CD4-positive, alpha-beta T cell (primary cell): Measurements from ENCODE around the gene SRPX2. TPM values are rescaled to one million over a fixed set of nuclear protein-coding genes. Genes with fewer than 3 reads are reported as not detected.

Experiments used
- ATAC-seq: fragments of 200-7000 bp; cut with Tn5 transposase; one replicate; pipeline ENCODE4 v1.10.0; 2022; ENCODE audit warnings: mild to moderate bottlenecking; ENCODE audit not compliant: poor library complexity
- CTCF ChIA-PET: fragments of 350-600 bp; sonication (Branson Sonifier 250); formaldehyde crosslinking; loops from one replicate; lab custom pipeline; 2021; ENCODE audit warnings: antibody characterized with exemption, inconsistent platforms; lab: Charles Lee
- POLR2A ChIA-PET: fragments of 350-600 bp; sonication (Branson Sonifier 250); formaldehyde crosslinking; loops from one replicate; lab custom pipeline; 2021; ENCODE audit warnings: antibody characterized with exemption, inconsistent platforms; lab: Charles Lee
- DNase-seq, 14 experiments: peaks; one replicate each; pipeline ENCODE4 v3.0.0-alpha.2; 2013 to 2020; ENCODE audit warnings: mixed read lengths in 2 of 14
- H3K27ac ChIP-seq, 2 donors: one replicate each; pipeline versions ENCODE4 v1.5.1 to v1.7.0; 2013; ENCODE audit warnings: low read length in 2 of 2, low read depth in 1 of 2, mild to moderate bottlenecking in 1 of 2
- H3K27me3 ChIP-seq, 2 experiments: 1 replicate in 1 of 2; 2 replicates in 1 of 2; pipeline versions ENCODE4 v1.6.1 to v1.7.0; 2013; ENCODE audit warnings: low read length in 2 of 2, control low read depth in 1 of 2, mild to moderate bottlenecking in 1 of 2, moderate library complexity in 1 of 2; ENCODE audit not compliant: insufficient read depth in 2 of 2, control insufficient read depth in 1 of 2
- H3K36me3 ChIP-seq: one replicate; pipeline ENCODE4 v1.6.1; 2013; ENCODE audit warnings: low read length, control low read depth; ENCODE audit not compliant: insufficient read depth
- H3K4me1 ChIP-seq: one replicate; pipeline ENCODE4 v1.6.1; 2013; ENCODE audit warnings: low read length, control low read depth; ENCODE audit not compliant: insufficient read depth
- H3K4me3 ChIP-seq: one replicate; pipeline ENCODE4 v1.5.1; 2013; ENCODE audit warnings: mild to moderate bottlenecking, low read length, moderate library complexity
- H3K9me3 ChIP-seq, 2 experiments: 1 replicate in 1 of 2; 2 replicates in 1 of 2; pipeline versions ENCODE4 v1.6.1 to v1.7.0; 2013; ENCODE audit warnings: low read length in 2 of 2, mild to moderate bottlenecking in 2 of 2, control low read depth in 1 of 2, moderate library complexity in 1 of 2; ENCODE audit not compliant: control insufficient read depth in 1 of 2, insufficient read depth in 1 of 2
- H3K27ac Mint-ChIP-seq: one replicate; pipeline ENCODE4 v1.8.0; 2020; ENCODE audit warnings: mixed read lengths
- H3K27me3 Mint-ChIP-seq: one replicate; pipeline ENCODE4 v1.8.0; 2021; ENCODE audit warnings: mixed read lengths
- H3K36me3 Mint-ChIP-seq: one replicate; pipeline ENCODE4 v1.8.0; 2021; ENCODE audit warnings: low read depth, mixed read lengths
- H3K4me1 Mint-ChIP-seq: one replicate; pipeline ENCODE4 v1.8.0; 2021; ENCODE audit warnings: low read depth, mixed read lengths
- H3K4me3 Mint-ChIP-seq: one replicate; pipeline ENCODE4 v1.8.0; 2020; ENCODE audit warnings: mild to moderate bottlenecking, mixed read lengths
- H3K9me3 Mint-ChIP-seq: one replicate; pipeline ENCODE4 v1.8.0; 2020; ENCODE audit warnings: mixed read lengths
- CTCF ChIP-seq: fragments of 200-600 bp; IDR thresholded peaks from one replicate; pipeline ENCODE4 v1.8.0; 2022; ENCODE audit warnings: antibody characterized with exemption, mild to moderate bottlenecking
- intact Hi-C, 2 experiments: fragments of 100-400 bp; cut with DNase I in 1 of 2; cut with micrococcal nuclease in 1 of 2; formaldehyde crosslinking; loops; one replicate each; pipeline versions ENCODE4 v1.15.1 to v1.9.0; 2023 to 2025; cut with DNase I, micrococcal nuclease
- total RNA-seq, 174 experiments: library from RNA in 2 of 174; stranded (reverse) in 2 of 174; gene quantifications; one replicate each; pipeline ENCODE4 v1.2.3 and lab custom pipeline; 2021 to 2026

SRPX2 gene
- total RNA-seq, 2 experiments from 2014 or later, result not detected

- ChIA-PET POLR2A (no interaction called here), CTCF (no interaction called here)
- intact Hi-C loops, result no loop called here
- no peaks in the 10 kb centered on the region for H3K4me1 Mint-ChIP-seq
- no peaks in the 10 kb centered on the region for H3K36me3 Mint-ChIP-seq
- no peaks in the 10 kb centered on the region for H3K36me3 ChIP-seq
- H3K27ac ChIP-seq, result no peak overlapping the region
- no peaks in the 10 kb centered on the region for H3K9me3 ChIP-seq
- ATAC-seq (no peak), DNase-seq (no peak)
- H3K9me3 Mint-ChIP-seq, result no peaks in the 10 kb centered on the region
- TF ChIP-seq CTCF, result no peak
- no peaks in the 10 kb centered on the region for H3K4me1 ChIP-seq
- H3K27ac Mint-ChIP-seq, result no peak overlapping the region
- H3K4me3 Mint-ChIP-seq, result no peak overlapping the region
- no peaks in the 10 kb centered on the region for H3K27me3 ChIP-seq
- no peak overlapping the region for H3K4me3 ChIP-seq
- H3K27me3 Mint-ChIP-seq, result peaks cover 9% of the 10 kb centered on the region
Measured at GRCh38 chrX:100609591-100609990, 34.4 kb upstream of the SRPX2 start.

DNA sequence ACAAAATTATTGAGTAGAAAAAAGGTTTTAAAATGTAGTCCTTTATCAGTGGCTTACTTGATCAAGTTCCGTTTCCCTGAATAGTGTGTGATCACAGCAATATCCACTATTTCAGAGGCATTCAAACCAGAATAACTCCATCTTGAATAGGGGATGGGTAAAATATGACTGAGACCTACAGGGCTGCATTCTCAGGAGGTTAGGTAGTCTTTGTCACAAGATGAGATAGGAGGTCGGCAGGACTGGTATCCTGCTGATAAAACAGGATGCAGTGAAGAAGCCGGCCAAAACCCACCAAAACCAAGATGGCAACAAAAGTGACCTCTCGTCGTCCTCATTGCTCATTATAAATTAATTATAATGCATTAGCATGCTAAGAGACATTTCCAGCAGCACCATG is 32.0 kb upstream of the SRPX2 start:
- Mint-ChIP-seq H3K27me3 (peaks cover 12% of the 10 kb centered on the region), H3K4me3 (no peak overlapping the region), H3K36me3 (no peaks in the 10 kb centered on the region), H3K27ac (no peak overlapping the region), H3K4me1 (no peaks in the 10 kb centered on the region), H3K9me3 (no peaks in the 10 kb centered on the region)
- Histone ChIP-seq H3K9me3 (no peaks in the 10 kb centered on the region), H3K27ac (no peak overlapping the region), H3K4me1 (no peaks in the 10 kb centered on the region), H3K4me3 (no peak overlapping the region), H3K36me3 (no peaks in the 10 kb centered on the region), H3K27me3 (no peaks in the 10 kb centered on the region)
- intact Hi-C loops, result no loop called here
- ATAC-seq, result no peak
- POLR2A ChIA-PET, result no interaction called here
- CTCF ChIA-PET, result no interaction called here
- DNase-seq, result no peak
- TF ChIP-seq CTCF, result no peak

DNA sequence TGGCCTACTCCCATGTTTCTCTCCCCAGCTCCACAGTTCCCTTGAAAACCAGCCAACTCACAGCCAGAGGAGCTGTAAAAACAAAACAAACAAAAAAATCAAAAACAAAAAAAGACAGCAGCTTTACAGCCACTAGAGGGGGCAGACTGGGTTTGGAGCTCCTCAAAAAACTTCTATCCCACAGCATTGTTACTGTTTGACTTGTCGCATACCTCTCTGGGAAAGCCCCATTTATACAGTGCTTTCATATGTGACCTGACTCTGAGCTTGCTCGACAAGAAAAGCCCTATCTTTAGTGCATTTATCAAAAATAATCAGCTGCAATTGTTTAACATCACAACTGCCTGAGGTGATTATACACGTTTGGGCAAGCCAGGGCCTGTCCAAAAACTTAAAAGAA is 29.0 kb upstream of the SRPX2 start:
- H3K9me3 Mint-ChIP-seq, result no peaks in the 10 kb centered on the region
- peaks cover 12% of the 10 kb centered on the region for H3K27me3 Mint-ChIP-seq
- TF ChIP-seq CTCF, result no peak
- no peaks in the 10 kb centered on the region for H3K4me1 Mint-ChIP-seq
- no peak overlapping the region for H3K27ac Mint-ChIP-seq
- H3K4me3 Mint-ChIP-seq, result no peak overlapping the region
- Histone ChIP-seq H3K4me1 (no peaks in the 10 kb centered on the region), H3K27ac (no peak overlapping the region), H3K4me3 (no peak overlapping the region), H3K36me3 (no peaks in the 10 kb centered on the region), H3K27me3 (no peaks in the 10 kb centered on the region), H3K9me3 (no peaks in the 10 kb centered on the region)
- intact Hi-C loops, result no loop called here
- ChIA-PET CTCF (no interaction called here), POLR2A (interaction anchor here (1.2 kb wide), 1 partner anchor 22 kb away, joined by 6 read pairs; no protein-coding TSS in a partner anchor)
- H3K36me3 Mint-ChIP-seq, result no peaks in the 10 kb centered on the region
- ATAC-seq, result no peak
- DNase-seq, result peak in 3 of 14 experiments; percentile 11 to 32 (median 26)
